Adrenal gland (tissue), 5 donors: ENCODE results near the gene SPEG.

Experiments used
- CTCF ChIP-seq, 6 experiments: fragments of 450-650 bp in 4 of 6; fragments of 200-600 bp in 2 of 6; sonication (generic) in 1 of 6; IDR thresholded peaks; 1 replicate in 5 of 6; 2 replicates in 1 of 6; pipeline versions ENCODE4 v1.5.1 to v1.8.0; 2016 to 2021; ENCODE audit warnings: antibody characterized with exemption in 6 of 6, mild to moderate bottlenecking in 2 of 6, moderate library complexity in 1 of 6
- POLR2A ChIP-seq, 2 donors: fragments of 450-650 bp; IDR thresholded peaks; one replicate each; pipeline ENCODE4 v1.6.1; 2017; ENCODE audit warnings: antibody characterized with exemption in 2 of 2, mild to moderate bottlenecking in 2 of 2, moderate library complexity in 1 of 2
- donor health status: DM: no; HTN: no; CAD: no.

- TF ChIP-seq CTCF (IDR thresholded peaks at IDR 0.05) (no peak), POLR2A (IDR thresholded peaks at IDR 0.05) (no peak)
These were observed 10.8 kb upstream of the SPEG start for GRCh38 chr2:219423652-219424377.
